ENCODE data around the gene PITPNM3.

GRCh38 chr17:6558276-6558675, 1.9 kb upstream of the PITPNM3 start:
- no peak for TF ChIP-seq CTCF (IDR thresholded peaks at IDR 0.05)
- TF ChIP-seq POLR2A (IDR thresholded peaks at IDR 0.05) = no peak

Data from heart left ventricle (tissue), 13 donors.